GM12873 (cell line): ENCODE measurements around the gene HPCAL1.

Experiments used
- TF ChIP-seq, protein P1 (sequence below): IDR thresholded peaks from 2 replicates; pipeline ENCODE4 v1.5.1; 2012; ENCODE audit warnings: low read depth, mild to moderate bottlenecking, moderate library complexity, low read length, control low read depth; ENCODE audit not compliant: insufficient read depth; ENCODE audit errors: missing control alignments

Gene HPCAL1

DNA sequence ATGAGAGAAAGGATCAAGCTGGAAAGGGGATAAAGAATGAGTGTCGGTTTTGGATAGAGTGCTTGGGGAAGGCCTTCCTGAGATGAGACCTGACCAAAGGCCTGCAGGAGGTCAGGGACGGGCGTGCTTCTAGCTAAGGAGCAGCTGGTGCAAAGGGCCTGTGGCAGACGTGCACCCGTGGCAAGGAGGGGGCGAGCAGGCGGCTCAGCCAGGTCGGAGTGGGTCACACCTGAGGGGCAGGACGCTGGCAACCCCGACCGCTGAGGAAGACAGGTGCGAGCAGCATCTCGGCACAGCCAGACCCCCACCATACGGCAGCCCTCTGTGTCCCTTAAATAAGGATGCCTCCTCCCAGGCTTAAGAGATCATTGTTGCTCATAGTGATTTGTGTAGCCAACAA is 97.3 kb downstream of the HPCAL1 start:
- TF ChIP-seq, protein P1, sequence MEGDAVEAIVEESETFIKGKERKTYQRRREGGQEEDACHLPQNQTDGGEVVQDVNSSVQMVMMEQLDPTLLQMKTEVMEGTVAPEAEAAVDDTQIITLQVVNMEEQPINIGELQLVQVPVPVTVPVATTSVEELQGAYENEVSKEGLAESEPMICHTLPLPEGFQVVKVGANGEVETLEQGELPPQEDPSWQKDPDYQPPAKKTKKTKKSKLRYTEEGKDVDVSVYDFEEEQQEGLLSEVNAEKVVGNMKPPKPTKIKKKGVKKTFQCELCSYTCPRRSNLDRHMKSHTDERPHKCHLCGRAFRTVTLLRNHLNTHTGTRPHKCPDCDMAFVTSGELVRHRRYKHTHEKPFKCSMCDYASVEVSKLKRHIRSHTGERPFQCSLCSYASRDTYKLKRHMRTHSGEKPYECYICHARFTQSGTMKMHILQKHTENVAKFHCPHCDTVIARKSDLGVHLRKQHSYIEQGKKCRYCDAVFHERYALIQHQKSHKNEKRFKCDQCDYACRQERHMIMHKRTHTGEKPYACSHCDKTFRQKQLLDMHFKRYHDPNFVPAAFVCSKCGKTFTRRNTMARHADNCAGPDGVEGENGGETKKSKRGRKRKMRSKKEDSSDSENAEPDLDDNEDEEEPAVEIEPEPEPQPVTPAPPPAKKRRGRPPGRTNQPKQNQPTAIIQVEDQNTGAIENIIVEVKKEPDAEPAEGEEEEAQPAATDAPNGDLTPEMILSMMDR = no peak

- TF ChIP-seq, protein P1 = no peak
Measured at GRCh38 chr2:10400568-10400977, 97.9 kb downstream of the HPCAL1 start.

DNA sequence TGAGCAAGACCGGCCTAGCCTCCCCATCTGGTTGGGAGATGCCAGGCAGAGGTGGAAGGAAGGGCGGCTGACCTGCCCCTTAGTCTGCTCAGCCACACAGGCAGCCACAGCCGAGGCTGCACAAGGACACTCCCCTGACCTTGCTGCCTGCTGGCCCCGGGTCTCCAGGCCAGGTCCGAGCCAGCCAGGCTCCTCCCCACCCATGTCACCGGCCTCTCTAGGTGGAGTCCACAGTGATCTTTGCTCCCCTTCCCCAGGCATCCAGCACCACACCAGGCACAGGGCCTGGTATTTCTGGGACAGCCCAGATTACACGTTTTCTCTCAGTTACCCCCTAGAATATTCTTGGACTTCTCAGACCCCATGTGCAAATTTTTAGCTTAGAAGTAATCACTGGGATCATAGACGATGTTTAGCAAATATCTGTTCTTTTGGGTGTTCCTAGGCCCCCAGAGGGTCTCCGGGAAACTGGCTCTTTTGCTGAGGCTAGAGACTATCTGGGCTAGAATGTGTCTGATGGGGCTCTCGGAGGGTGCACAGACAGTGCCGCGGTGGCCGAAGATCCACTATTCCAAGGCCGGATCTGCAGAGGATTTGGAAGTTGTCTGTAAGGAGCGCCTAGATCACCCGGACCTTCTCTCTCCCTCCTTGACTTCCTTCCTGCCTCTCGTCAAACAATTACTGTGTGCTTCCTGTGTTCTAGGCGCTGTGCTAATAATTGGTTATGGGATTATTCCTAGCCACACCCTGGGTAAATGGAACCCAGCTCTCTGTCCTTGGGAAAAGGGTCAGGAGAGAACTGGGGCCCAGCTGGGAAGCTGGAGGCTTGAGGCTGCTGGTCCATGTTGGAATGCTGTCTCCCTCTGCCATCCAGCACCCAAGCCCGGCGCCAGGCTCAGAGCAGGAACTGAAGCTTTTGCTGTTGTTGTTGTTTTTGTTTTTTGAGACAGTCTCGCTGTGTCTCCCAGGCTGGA is 98.6 kb downstream of the HPCAL1 start:
- TF ChIP-seq, protein P1 = no peak

DNA sequence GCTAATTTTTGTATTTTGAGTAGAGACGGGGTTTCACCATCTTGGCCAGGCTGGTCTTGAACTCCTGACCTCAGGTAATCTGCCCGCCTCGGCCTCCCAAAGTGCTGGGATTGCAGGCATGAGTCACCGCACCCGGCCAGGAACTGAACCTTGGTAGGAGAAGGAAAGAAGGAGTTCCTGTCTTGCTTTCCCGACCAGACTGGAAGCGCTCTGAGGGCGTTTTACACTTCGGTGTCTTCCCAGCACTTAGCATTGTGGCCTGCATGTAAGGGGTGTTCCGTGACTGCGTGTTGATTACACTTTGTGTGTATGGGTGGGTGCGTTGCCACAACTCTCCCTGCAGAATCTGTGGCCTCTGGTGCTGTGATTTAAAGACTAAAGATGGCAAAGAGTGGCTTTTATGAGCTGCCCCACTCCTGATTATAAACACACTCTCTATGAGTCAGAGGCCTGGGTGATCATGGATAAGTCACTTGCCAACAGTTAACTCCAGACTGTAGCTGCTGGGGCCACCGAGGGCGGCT is 99.4 kb downstream of the HPCAL1 start:
- TF ChIP-seq, protein P1 = no peak

GRCh38 chr2:10402653-10403215 is 100.0 kb downstream of the HPCAL1 start:
- TF ChIP-seq, protein P1 = no peak

DNA sequence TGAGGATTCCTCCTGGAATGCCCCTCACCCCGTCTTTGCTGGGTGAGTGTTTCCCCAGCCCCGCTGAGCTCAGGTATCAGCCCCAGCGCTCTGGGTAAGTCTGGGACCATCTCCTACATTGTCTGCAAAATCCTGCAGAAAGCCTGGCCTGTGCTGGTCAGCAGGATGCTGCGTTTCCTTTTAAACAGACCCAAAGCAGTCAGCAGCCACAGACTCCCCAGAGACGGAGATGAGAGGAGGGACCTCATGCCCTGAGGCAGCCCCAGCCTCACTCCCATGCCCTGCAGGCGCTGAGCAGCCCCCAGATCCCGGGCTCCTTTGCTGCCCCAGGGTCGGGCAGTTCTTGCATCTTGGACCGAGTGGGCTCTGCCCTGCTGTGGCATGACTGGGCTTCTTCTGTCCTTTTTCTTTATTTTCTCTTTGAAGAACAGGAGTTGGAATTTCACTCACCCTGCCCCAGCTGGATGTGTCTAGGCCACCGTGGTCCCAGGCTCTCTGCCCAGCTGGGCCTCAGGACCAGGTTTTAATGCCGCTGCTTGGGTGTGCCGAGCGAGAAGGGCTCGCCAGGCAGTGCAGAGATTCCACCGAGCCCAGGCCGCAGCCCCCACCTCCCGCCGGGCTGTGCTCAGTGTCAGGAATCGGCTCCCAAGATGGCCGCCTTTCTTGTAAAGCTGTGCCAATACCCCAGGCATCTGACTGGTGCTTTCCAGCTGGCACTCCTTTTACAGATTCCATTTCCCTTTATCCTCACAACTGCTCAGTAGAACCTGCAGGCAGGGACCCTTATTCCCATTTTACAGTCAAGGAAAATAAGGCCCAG is 101.8 kb downstream of the HPCAL1 start:
- TF ChIP-seq, protein P1 = no peak

- TF ChIP-seq, protein P1 = no peak
Measured at GRCh38 chr2:10405448-10405847, 102.7 kb downstream of the HPCAL1 start.
